ENCODE results near the gene ERICH6. TPM values are rescaled to one million over a fixed set of nuclear protein-coding genes. Genes with fewer than 3 reads are reported as not detected.
A peak's percentile ranks its signal among the peaks of the same experiment; 100 is the strongest.

ERICH6 gene
- total RNA-seq, 2 experiments from 2014 or later = not detected

GRCh38 chr3:150740733-150741496, 37.2 kb upstream of the ERICH6 start:
- Mint-ChIP-seq H3K36me3 (peaks cover 89% of the 10 kb centered on the region), H3K9me3 (peaks cover 3% of the 10 kb centered on the region), H3K4me3 (peak overlapping the region; percentile 60), H3K27ac (peak overlapping the region; percentile 99), H3K27me3 (no peaks in the 10 kb centered on the region), H3K4me1 (peaks cover 82% of the 10 kb centered on the region)
- peak; percentile 62 for DNase-seq

- Mint-ChIP-seq H3K27ac (peak overlapping the region; percentile 99), H3K36me3 (peaks cover 89% of the 10 kb centered on the region)
Measured at GRCh38 chr3:150739877-150740645, 36.3 kb upstream of the ERICH6 start.

GRCh38 chr3:150739200-150739863, 35.6 kb upstream of the ERICH6 start:
- H3K27ac Mint-ChIP-seq = peak overlapping the region; percentile 99

More at GRCh38 chr3:150739877-150740645, 36.3 kb upstream of the ERICH6 start:
- Mint-ChIP-seq H3K9me3 (peaks cover 3% of the 10 kb centered on the region), H3K27me3 (no peaks in the 10 kb centered on the region), H3K4me1 (peaks cover 76% of the 10 kb centered on the region), H3K4me3 (peak overlapping the region; percentile 66)
- DNase-seq = peak; percentile 26

GRCh38 chr3:150738688-150739087, 35.0 kb upstream of the ERICH6 start:
- peak overlapping the region; percentile 99 for H3K27ac Mint-ChIP-seq
- peak overlapping the region; percentile 41 for H3K4me3 Mint-ChIP-seq
- H3K9me3 Mint-ChIP-seq = peaks cover 3% of the 10 kb centered on the region
- peaks cover 65% of the 10 kb centered on the region for H3K4me1 Mint-ChIP-seq
- no peak for DNase-seq
- H3K36me3 Mint-ChIP-seq = peaks cover 78% of the 10 kb centered on the region
- no peaks in the 10 kb centered on the region for H3K27me3 Mint-ChIP-seq

More at GRCh38 chr3:150739200-150739863, 35.6 kb upstream of the ERICH6 start:
- DNase-seq = no peak
- peaks cover 84% of the 10 kb centered on the region for H3K36me3 Mint-ChIP-seq
- no peaks in the 10 kb centered on the region for H3K27me3 Mint-ChIP-seq
- peaks cover 69% of the 10 kb centered on the region for H3K4me1 Mint-ChIP-seq
- peaks cover 3% of the 10 kb centered on the region for H3K9me3 Mint-ChIP-seq
- peak overlapping the region; percentile 66 for H3K4me3 Mint-ChIP-seq

- peak; percentile 46 for DNase-seq
- Mint-ChIP-seq H3K27me3 (no peaks in the 10 kb centered on the region), H3K4me3 (peak overlapping the region; percentile 41), H3K4me1 (peaks cover 63% of the 10 kb centered on the region), H3K27ac (peak overlapping the region; percentile 99), H3K36me3 (peaks cover 72% of the 10 kb centered on the region), H3K9me3 (peaks cover 1% of the 10 kb centered on the region)
Measured at GRCh38 chr3:150737874-150738679, 34.4 kb upstream of the ERICH6 start.

GRCh38 chr3:150736903-150737832, 33.4 kb upstream of the ERICH6 start:
- Mint-ChIP-seq H3K9me3 (peaks cover 1% of the 10 kb centered on the region), H3K27ac (peak overlapping the region; percentile 99), H3K4me3 (peak overlapping the region; percentile 16), H3K36me3 (peaks cover 63% of the 10 kb centered on the region), H3K4me1 (peaks cover 55% of the 10 kb centered on the region), H3K27me3 (no peaks in the 10 kb centered on the region)
- no peak for DNase-seq

GRCh38 chr3:150736316-150736719, 32.6 kb upstream of the ERICH6 start:
- H3K27me3 Mint-ChIP-seq = no peaks in the 10 kb centered on the region
- H3K36me3 Mint-ChIP-seq = peaks cover 57% of the 10 kb centered on the region
- no peak overlapping the region for H3K27ac Mint-ChIP-seq
- H3K4me3 Mint-ChIP-seq = no peak overlapping the region
- DNase-seq = no peak
- H3K9me3 Mint-ChIP-seq = peaks cover 1% of the 10 kb centered on the region
- peaks cover 49% of the 10 kb centered on the region for H3K4me1 Mint-ChIP-seq

DNA sequence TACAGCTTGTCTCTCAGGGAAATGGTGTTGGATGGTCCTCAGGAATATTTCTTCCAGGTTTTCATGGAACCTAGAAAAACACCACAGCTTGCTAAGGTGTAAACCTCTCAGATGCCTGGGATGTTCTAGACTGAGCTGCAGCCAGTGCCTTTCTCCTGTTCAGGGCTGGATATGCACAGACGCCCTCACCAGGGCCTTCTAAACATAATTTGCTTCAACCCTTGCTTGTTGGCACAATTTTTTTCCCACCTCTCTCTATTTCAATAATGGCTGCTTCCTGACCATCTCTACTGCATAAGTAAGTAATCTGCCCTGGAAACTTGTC, 31.0 kb upstream of the ERICH6 start:
- peaks cover 1% of the 10 kb centered on the region for H3K9me3 Mint-ChIP-seq
- peaks cover 33% of the 10 kb centered on the region for H3K4me1 Mint-ChIP-seq
- no peak overlapping the region for H3K27ac Mint-ChIP-seq
- H3K4me3 Mint-ChIP-seq = no peak overlapping the region
- peaks cover 43% of the 10 kb centered on the region for H3K36me3 Mint-ChIP-seq
- no peaks in the 10 kb centered on the region for H3K27me3 Mint-ChIP-seq
- DNase-seq = no peak

DNA sequence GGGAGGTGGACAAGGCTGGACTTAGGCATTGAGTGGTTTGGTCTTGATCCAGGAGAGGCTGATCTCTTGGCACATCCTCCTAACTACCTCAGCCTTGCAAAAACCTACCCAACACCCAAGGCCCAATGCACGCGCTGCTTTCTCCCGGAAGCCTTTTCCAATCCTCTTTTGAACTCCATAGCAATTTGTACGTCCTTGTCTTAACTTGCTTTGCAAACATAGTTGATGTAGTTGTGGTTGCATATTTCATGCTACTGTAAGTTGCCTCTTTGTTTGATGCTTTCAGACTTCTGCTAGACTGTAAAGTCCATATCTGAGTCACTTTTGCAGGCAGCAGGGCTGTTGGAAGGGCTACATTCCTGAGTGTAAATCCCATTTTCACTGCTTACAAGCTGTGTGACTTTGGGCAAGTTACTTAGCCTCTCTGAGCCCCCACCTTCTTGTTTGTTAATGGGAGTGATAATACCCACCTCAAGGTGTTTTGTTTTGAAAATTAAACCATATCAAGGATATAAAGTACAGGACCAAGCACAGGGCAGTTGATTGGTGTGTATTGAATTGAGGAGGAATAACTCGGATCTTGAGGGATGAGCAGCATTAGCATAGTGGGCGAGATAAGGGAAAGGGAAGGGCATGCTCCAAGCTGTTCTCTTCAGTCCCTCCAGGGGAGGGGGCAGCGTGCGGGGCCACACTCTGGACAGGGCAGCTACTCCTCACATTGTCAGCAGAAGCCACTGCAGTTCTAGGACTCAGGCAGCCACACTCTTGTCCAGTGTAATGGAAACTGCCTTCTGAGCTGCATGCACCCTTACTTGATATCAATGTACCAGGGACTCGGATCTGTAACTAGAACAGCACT, 30.4 kb upstream of the ERICH6 start:
- H3K27me3 Mint-ChIP-seq = no peaks in the 10 kb centered on the region
- peaks cover 1% of the 10 kb centered on the region for H3K9me3 Mint-ChIP-seq
- no peak overlapping the region for H3K4me3 Mint-ChIP-seq
- H3K36me3 Mint-ChIP-seq = peaks cover 42% of the 10 kb centered on the region
- H3K27ac Mint-ChIP-seq = no peak overlapping the region
- H3K4me1 Mint-ChIP-seq = peaks cover 28% of the 10 kb centered on the region
- no peak for DNase-seq

DNA sequence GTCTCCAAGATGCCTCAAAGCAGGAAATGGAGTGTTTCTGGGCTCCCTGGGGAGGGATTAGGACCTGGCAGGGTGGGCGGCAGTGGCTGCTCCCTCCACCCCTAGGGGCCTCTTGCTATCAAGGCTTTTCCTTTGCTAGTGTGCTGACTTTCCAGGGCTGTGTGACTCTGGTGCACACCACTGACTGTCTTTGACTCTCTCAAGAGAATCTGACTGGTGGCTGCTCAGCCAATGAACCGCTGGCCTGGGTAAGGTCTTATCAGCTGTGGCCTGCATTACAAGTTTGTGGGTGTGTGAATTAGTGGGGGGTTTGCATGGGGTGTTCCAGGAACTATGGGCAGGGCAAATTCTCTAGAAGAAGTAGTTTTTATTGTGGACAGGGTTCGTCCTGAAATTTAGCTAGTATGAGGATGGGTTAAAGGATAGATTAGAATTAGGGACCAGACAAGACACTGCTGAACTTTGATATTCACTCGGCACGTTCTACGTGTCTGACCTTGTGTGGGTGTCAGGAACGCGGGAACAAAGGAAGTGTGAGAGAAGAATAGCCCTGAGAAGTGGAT, 29.7 kb upstream of the ERICH6 start:
- DNase-seq = no peak
- no peak overlapping the region for H3K27ac Mint-ChIP-seq
- H3K4me1 Mint-ChIP-seq = peaks cover 21% of the 10 kb centered on the region
- no peak overlapping the region for H3K4me3 Mint-ChIP-seq
- H3K9me3 Mint-ChIP-seq = peaks cover 1% of the 10 kb centered on the region
- H3K36me3 Mint-ChIP-seq = peaks cover 35% of the 10 kb centered on the region
- H3K27me3 Mint-ChIP-seq = no peaks in the 10 kb centered on the region

GRCh38 chr3:150729682-150730360, 26.1 kb upstream of the ERICH6 start:
- H3K4me1 Mint-ChIP-seq = peaks cover 5% of the 10 kb centered on the region
- peaks cover 2% of the 10 kb centered on the region for H3K36me3 Mint-ChIP-seq
- no peak for DNase-seq
- H3K27ac Mint-ChIP-seq = no peak overlapping the region
- no peaks in the 10 kb centered on the region for H3K27me3 Mint-ChIP-seq
- no peaks in the 10 kb centered on the region for H3K9me3 Mint-ChIP-seq
- H3K4me3 Mint-ChIP-seq = no peak overlapping the region

- no peak for DNase-seq
- H3K36me3 Mint-ChIP-seq = peaks cover 2% of the 10 kb centered on the region
- no peak overlapping the region for H3K27ac Mint-ChIP-seq
- no peaks in the 10 kb centered on the region for H3K27me3 Mint-ChIP-seq
- no peaks in the 10 kb centered on the region for H3K9me3 Mint-ChIP-seq
- H3K4me1 Mint-ChIP-seq = peaks cover 10% of the 10 kb centered on the region
- no peak overlapping the region for H3K4me3 Mint-ChIP-seq
Measured at GRCh38 chr3:150727653-150728502, 24.2 kb upstream of the ERICH6 start.

Data from activated naive CD8-positive, alpha-beta T cell treated with anti-CD3 and anti-CD28 coated beads for 36 hours (primary cell).